ENCODE data around the gene TPCN1. TPM values are rescaled to one million over a fixed set of nuclear protein-coding genes. Genes with fewer than 3 reads are reported as not detected.
A peak's percentile ranks its signal among the peaks of the same experiment; 100 is the strongest.

TPCN1 gene
- 10 to 100 TPM; 29.4 to 52.0 (median 33.5) TPM for total RNA-seq

DNA sequence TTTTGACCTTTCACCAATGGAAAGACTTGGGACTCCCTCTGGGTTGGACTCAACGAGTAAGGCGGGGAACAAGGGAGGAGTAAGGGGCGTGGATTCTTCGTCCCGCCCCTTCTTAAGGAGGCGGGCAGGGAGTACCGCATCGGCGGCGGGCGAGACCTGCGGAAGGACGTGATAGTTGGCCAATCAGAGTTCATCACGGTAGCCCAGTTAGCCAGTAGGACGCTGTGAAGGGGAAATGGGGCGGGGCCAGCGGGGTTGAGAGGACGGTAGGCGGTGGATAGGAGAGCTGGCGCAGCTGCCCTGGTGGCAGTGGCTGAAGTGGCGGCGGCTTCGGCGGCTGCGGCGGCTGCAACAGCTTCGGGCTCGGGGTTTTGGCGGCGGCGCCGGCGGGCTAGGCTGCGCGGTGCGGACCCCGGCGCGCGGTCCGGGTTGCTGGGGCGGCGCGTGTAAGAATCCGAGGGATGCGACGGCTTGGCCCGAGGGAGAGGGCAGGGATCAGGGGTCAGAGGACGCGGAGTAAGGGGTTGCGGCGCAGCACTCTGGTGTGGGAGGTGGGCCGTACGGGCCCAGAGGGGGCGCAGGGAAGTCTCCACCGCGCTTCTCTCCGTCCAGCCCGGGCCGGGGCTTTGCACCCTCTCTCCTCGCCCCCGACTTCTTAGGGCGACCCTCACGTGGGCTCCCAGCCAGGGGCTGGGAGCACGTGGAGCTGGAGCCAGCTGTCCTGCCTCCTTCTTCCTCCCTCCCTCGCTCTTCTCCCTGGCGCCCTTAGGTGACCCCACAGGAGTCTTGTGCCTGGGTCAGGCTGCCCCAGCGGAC lies at the start of gene TPCN1:
TPCN1 (plus strand) TSS at position 284 of the 816 bp plus-strand sequence. CDS start 5,389 bp downstream, outside the sequence.
- peak; percentile 100 for ATAC-seq (ENCODE audit: low FRiP score)
- TF ChIP-seq CTCF (IDR thresholded peaks at IDR 0.05), result no peak
- peak; percentile 94 for DNase-seq (ENCODE audit: low spot score)

GRCh38 chr12:113171543-113171942 lies 49.7 kb upstream of the TPCN1 start:
- DNase-seq (ENCODE audit: low spot score) (no peak), ATAC-seq (ENCODE audit: low FRiP score) (no peak)
- TF ChIP-seq CTCF (IDR thresholded peaks at IDR 0.05), result no peak

- TF ChIP-seq CTCF (IDR thresholded peaks at IDR 0.05), result no peak
- DNase-seq (ENCODE audit: low spot score) (no peak), ATAC-seq (ENCODE audit: low FRiP score) (no peak)
Observed at GRCh38 chr12:113172185-113172584, 49.1 kb upstream of the TPCN1 start.

GRCh38 chr12:113173081-113173698 lies 48.1 kb upstream of the TPCN1 start:
- no peak for ATAC-seq (ENCODE audit: low FRiP score)
- TF ChIP-seq CTCF (IDR thresholded peaks at IDR 0.05), result no peak
- no peak for DNase-seq (ENCODE audit: low spot score)

DNA sequence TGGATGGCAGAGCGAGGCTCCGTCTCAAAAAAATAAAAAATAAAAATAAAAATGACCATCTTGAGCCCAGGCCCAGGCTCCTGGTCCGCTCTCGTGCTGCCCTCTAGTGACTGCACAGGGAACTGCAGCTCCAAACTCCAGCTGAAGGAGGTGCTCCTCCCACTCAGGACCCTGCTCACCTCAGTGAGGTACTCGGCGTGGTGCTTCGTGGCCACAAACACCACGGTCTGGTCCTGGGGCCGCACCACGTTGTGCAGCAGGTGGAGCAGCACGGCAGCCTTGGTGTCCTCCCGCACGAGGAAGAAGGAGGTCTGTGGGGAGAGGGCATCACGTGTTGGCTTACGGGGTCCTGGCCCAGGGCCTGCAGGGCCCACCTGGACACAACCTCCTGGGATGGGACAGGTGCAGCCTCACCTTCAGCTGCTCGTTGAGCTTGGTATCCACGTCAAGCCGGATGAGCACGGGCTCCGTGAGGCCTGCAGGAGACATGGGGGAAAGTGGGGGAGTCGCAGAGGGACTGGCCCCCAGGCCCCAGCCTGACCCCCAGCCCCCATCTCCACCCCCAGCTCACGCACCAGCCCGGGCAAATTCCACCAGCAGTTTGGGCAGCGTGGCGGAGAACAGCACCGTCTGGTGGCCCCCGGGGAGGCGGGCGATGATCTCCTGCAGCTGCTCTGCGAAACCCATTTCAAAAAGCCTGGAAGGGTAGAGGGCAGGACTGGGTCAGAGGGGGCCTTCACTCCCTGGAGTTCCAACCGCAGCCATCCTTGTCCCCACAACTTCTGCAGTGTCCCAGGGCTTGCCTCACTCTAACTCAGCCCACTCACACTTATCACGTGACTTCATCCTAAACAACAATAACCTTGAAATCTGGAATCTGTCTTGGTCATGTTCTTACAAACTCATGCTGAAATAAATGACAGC lies 46.5 kb upstream of the TPCN1 start:
- TF ChIP-seq CTCF (IDR thresholded peaks at IDR 0.05), result no peak
- peak; percentile 77 for DNase-seq (ENCODE audit: low spot score)
- ATAC-seq (ENCODE audit: low FRiP score), result peak; percentile 58

DNA sequence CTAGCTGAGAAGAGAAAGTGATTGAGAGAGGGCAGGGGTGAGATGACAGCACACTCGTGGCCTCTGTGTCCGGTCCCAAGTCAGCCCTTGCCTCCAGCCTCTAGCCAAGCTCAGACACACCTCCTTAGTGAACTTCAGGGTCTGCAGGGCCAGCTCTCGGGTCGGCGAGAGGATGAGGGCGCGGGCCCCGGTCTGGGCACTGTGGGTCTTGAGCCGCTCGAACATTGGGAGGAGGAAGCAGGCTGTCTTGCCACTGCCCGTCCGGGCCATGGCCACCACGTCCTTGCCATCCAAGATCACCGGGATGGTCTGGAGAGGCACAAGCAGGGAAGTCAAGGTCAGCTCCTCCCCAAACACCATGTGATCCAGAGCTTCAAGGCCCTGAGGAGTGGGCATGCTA lies 42.2 kb upstream of the TPCN1 start:
- no peak for DNase-seq (ENCODE audit: low spot score)
- no peak for ATAC-seq (ENCODE audit: low FRiP score)
- TF ChIP-seq CTCF (IDR thresholded peaks at IDR 0.05), result no peak

Measured in omental fat pad (tissue), 4 donors.